SU-DHL-6 (cell line): Measurements from ENCODE around the gene SH3RF3.
"Not testable (repeated sequence)": the region's sequence is repeated elsewhere in the genome, so short reads cannot be mapped to it uniquely, and the experiment has no call there.

Source experiments
- H2AFZ ChIP-seq: fragments of 200-600 bp; sonication (generic); 2 replicates; pipeline ENCODE4 v1.6.1; 2014; ENCODE audit warnings: low read depth, mild to moderate bottlenecking, moderate library complexity, mixed read lengths, antibody characterized with exemption, low read length; ENCODE audit not compliant: severe bottlenecking
- H3F3A ChIP-seq: fragments of 200-600 bp; shearing (Covaris generic); 2 replicates; pipeline ENCODE4 v1.6.0; 2016; ENCODE audit warnings: antibody characterized with exemption, mild to moderate bottlenecking; ENCODE audit not compliant: insufficient read depth
- H3K27ac ChIP-seq: fragments of 200-600 bp; sonication (generic); 2 replicates; pipeline ENCODE4 v1.5.1; 2016; ENCODE audit warnings: low read depth, mild to moderate bottlenecking, low read length, moderate library complexity, mixed read lengths
- H3K27me3 ChIP-seq: fragments of 200-600 bp; sonication (generic), shearing (Covaris generic); 2 replicates; pipeline ENCODE4 v1.6.0; 2014; ENCODE audit warnings: mild to moderate bottlenecking, low read length
- H3K36me3 ChIP-seq: fragments of 200-600 bp; sonication (generic); 2 replicates; pipeline ENCODE4 v1.6.1; 2014; ENCODE audit warnings: mild to moderate bottlenecking, low read length, mixed read lengths
- H3K4me2 ChIP-seq: fragments of 300-600, 200-600 bp; shearing (Covaris generic), sonication (generic); 2 replicates; pipeline ENCODE4 v1.6.0; 2014; ENCODE audit warnings: low read length, low read depth, mild to moderate bottlenecking; ENCODE audit not compliant: poor library complexity, severe bottlenecking
- H3K4me3 ChIP-seq: fragments of 200-600 bp; sonication (generic); 2 replicates; pipeline ENCODE4 v1.5.1; 2014; ENCODE audit warnings: antibody characterized with exemption, low read length, mild to moderate bottlenecking, mixed read lengths; ENCODE audit not compliant: insufficient read depth, poor library complexity, severe bottlenecking
- H3K79me2 ChIP-seq: fragments of 200-600 bp; sonication (generic); 2 replicates; pipeline ENCODE4 v1.6.1; 2014; ENCODE audit warnings: mild to moderate bottlenecking, low read length, moderate library complexity; ENCODE audit not compliant: insufficient read depth
- H3K9ac ChIP-seq: fragments of 200-600 bp; sonication (generic); 2 replicates; pipeline ENCODE4 v1.7.0; 2014; ENCODE audit warnings: mild to moderate bottlenecking, low read length
- H3K9me2 ChIP-seq: fragments of 200-600 bp; sonication (generic); replicated peaks from 2 replicates; pipeline ENCODE4 v1.6.1; 2014; ENCODE audit warnings: low read length; ENCODE audit not compliant: insufficient read depth
- H3K9me3 ChIP-seq: fragments of 200-600 bp; sonication (generic); 2 replicates; pipeline ENCODE4 v1.6.1; 2014; ENCODE audit warnings: low read length, mixed read lengths; ENCODE audit not compliant: insufficient read depth
- H4K20me1 ChIP-seq: fragments of 200-600 bp; sonication (generic); 2 replicates; pipeline ENCODE4 v1.6.1; 2014; ENCODE audit warnings: low read depth, mild to moderate bottlenecking, antibody characterized with exemption, low read length, moderate library complexity, mixed read lengths
- EZH2phosphoT487 ChIP-seq: fragments of 200-600 bp; sonication (generic), shearing (Covaris generic); conservative IDR thresholded peaks from 2 replicates; pipeline ENCODE4 v1.6.1; 2018; ENCODE audit warnings: mild to moderate bottlenecking, antibody characterized with exemption, low read length, moderate library complexity, mixed read lengths
- TF ChIP-seq, protein P1 (sequence below): fragments of 200-600 bp; sonication (generic); IDR thresholded peaks from one replicate; pipeline ENCODE4 v1.5.1; 2017; ENCODE audit warnings: antibody characterized with exemption, mild to moderate bottlenecking, low read length, moderate library complexity; ENCODE audit not compliant: insufficient read depth, poor library complexity, severe bottlenecking

SH3RF3 gene

DNA sequence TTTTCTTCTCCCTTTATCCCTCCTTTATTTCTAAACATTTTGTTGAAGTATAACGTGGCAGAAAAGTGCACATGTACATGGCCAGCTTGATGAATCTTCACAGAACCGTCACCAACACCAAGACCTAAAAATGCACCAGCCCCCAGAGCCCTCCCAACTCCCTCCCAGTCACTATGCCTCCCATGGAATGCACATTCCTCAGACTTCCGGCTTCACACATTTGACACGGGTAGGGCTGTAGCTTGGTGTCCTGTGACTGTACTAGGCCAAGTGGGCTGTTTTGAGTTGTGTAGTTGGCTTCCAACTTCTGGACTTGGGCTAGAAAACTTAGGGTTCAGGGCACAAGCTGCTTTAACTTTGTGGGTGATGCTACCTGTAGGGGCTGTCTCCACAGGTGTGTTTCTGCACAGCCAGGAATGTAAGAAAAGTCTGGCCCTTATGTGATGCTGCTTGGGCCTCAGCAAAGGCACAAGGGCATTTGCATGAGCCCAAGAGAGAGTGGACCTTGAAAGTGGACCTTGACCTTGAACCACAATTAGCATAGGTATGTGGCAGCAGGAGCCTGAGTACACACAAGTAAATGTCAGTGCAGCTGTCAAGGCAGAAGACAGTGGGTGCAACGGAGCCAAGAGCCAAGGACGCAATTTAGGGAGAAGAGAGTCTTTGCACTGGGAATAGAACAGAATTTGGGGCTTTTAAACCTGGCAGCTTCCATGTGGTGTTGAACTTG is 406.4 kb downstream of the SH3RF3 start:
- TF ChIP-seq, protein P1, sequence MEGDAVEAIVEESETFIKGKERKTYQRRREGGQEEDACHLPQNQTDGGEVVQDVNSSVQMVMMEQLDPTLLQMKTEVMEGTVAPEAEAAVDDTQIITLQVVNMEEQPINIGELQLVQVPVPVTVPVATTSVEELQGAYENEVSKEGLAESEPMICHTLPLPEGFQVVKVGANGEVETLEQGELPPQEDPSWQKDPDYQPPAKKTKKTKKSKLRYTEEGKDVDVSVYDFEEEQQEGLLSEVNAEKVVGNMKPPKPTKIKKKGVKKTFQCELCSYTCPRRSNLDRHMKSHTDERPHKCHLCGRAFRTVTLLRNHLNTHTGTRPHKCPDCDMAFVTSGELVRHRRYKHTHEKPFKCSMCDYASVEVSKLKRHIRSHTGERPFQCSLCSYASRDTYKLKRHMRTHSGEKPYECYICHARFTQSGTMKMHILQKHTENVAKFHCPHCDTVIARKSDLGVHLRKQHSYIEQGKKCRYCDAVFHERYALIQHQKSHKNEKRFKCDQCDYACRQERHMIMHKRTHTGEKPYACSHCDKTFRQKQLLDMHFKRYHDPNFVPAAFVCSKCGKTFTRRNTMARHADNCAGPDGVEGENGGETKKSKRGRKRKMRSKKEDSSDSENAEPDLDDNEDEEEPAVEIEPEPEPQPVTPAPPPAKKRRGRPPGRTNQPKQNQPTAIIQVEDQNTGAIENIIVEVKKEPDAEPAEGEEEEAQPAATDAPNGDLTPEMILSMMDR: no peak
- TF ChIP-seq EZH2phosphoT487: no peak
- Histone ChIP-seq H4K20me1 (no peaks in the 10 kb centered on the region), H3K79me2 (no peaks in the 10 kb centered on the region), H2AFZ (no peak overlapping the region), H3K9me2 (no peaks in the 10 kb centered on the region), H3K36me3 (no peaks in the 10 kb centered on the region), H3F3A (no peaks in the 10 kb centered on the region), H3K4me2 (no peak overlapping the region), H3K9ac (no peak overlapping the region), H3K9me3 (no peaks in the 10 kb centered on the region), H3K27ac (no peak overlapping the region), H3K27me3 (no peaks in the 10 kb centered on the region), H3K4me3 (no peak overlapping the region)

DNA sequence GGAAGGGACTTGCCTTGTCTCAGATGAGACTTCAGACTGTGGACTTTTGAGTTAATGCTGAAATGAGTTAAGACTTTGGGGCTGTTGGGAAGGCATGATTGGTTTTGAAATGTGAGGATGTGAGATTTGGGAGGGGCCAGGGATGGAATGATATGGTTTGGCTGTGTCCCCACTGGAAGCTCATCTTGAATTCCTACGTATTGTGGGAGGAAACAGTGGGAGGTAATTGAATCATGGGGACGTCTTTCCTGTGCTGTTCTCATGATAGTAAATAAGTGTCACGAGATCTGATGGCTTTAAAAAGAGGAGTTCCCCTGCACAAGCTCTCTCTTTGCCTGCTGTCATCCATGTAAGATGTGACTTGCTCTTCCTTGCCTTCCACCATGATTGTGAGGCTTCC is 407.6 kb downstream of the SH3RF3 start:
- H3K4me3 ChIP-seq, H3K27ac ChIP-seq, H3K9me3 ChIP-seq, H3K36me3 ChIP-seq, H4K20me1 ChIP-seq, H3K9me2 ChIP-seq, H3F3A ChIP-seq, H3K79me2 ChIP-seq, H3K27me3 ChIP-seq, H2AFZ ChIP-seq, H3K4me2 ChIP-seq, H3K9ac ChIP-seq: not testable (repeated sequence)

DNA sequence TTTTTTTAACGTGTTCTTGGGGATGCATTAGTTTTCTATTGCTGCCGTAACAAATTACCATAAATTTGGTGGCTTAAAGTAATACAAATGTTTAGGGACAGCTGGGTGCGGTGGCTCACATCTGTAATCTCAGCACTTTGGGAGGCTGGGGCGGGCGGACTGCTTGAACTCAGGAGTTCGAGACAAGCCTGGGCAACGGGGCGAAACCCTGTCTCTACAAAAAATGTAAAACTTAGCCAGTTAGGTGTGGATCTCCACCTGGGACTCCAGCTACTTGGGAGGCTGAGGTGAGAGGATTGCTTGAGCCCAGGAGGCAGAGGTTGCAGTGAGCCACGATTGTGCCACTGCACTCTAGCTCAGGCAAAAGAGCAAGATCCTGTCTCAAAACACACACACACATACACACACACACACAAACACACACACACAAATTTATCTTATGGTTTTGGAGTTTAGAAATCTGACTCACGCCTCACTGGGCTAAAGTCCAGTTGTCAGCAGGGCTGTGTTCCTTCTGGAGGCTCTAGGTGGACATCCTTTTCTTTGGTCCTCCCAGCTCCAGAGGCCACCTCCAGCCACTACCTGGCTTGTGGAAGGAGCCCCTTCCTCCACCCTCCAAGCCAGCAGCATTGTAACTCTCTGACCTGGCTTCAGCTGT is 408.7 kb downstream of the SH3RF3 start:
- H3K27ac ChIP-seq: no peak overlapping the region
- H3K36me3 ChIP-seq: no peaks in the 10 kb centered on the region
- H4K20me1 ChIP-seq: no peaks in the 10 kb centered on the region
- H3K4me3 ChIP-seq: no peak overlapping the region
- H3F3A ChIP-seq: no peaks in the 10 kb centered on the region
- no peaks in the 10 kb centered on the region for H3K79me2 ChIP-seq
- TF ChIP-seq EZH2phosphoT487: no peak
- TF ChIP-seq, protein P1: no peak
- no peaks in the 10 kb centered on the region for H3K9me2 ChIP-seq
- no peaks in the 10 kb centered on the region for H3K9me3 ChIP-seq
- H3K9ac ChIP-seq: no peak overlapping the region
- H2AFZ ChIP-seq: no peak overlapping the region
- H3K27me3 ChIP-seq: no peaks in the 10 kb centered on the region
- no peak overlapping the region for H3K4me2 ChIP-seq

DNA sequence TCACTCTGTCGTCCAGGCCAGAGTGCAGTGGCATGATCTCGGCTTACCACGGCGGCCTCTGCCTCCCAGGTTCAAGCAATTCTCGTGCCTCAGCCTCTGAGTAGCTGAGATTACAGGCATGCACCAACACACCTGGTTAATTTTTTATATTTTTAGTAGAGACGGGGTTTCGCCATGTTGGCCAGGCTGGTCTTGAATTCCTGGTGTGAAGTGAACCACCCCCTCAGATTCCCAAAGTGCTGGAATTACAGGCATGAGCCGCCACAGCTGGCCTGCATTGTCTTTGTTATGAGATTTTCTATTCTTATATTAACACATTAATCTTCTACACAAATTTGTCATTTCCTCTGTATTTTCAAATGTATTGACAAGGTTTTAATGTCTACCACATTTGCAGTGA is 409.5 kb downstream of the SH3RF3 start:
- Histone ChIP-seq H2AFZ (no peak overlapping the region), H3K4me2 (no peak overlapping the region), H3K27ac (no peak overlapping the region), H3K27me3 (no peaks in the 10 kb centered on the region), H3K79me2 (no peaks in the 10 kb centered on the region), H3K36me3 (no peaks in the 10 kb centered on the region), H3K9me2 (no peaks in the 10 kb centered on the region), H3K9ac (no peak overlapping the region), H3F3A (no peaks in the 10 kb centered on the region), H3K4me3 (no peak overlapping the region), H4K20me1 (no peaks in the 10 kb centered on the region), H3K9me3 (no peaks in the 10 kb centered on the region)
- TF ChIP-seq, protein P1: no peak
- no peak for TF ChIP-seq EZH2phosphoT487
